Stimulated activated CD4-positive, alpha-beta T cell treated with anti-CD3 and anti-CD28 coated beads, Interleukin-2, amount 100 ng/mL, for 24 hours (primary cell): ENCODE results near the gene ANK2.

Experiments
- DNase-seq, 2 donors: peaks; one replicate each; pipeline ENCODE4 v3.0.0-alpha.2; 2020

The ANK2 gene

GRCh38 chr4:113293043-113293560 is 243.6 kb downstream of the ANK2 start:
- no peak for DNase-seq

GRCh38 chr4:113293674-113294073 is 244.2 kb downstream of the ANK2 start:
- DNase-seq: no peak

DNA sequence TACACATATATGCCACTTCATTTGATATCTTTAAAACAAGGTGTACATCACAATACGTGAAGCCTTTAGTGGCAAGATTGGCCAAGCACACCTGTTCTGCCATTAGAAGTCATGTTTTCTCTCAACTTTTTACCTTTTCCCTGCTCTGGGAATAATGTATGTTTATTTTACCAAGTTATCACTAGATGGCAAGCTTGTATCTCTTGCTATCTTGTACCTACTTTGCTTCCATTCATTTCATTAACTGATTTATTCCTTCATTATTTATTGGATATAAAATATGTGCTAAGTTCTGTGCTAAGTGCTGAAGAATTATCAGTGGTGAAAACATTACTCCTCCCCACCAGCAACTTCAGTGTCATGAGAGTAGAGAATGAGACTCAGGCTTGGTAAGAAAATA is 245.5 kb downstream of the ANK2 start:
- DNase-seq: no peak

DNA sequence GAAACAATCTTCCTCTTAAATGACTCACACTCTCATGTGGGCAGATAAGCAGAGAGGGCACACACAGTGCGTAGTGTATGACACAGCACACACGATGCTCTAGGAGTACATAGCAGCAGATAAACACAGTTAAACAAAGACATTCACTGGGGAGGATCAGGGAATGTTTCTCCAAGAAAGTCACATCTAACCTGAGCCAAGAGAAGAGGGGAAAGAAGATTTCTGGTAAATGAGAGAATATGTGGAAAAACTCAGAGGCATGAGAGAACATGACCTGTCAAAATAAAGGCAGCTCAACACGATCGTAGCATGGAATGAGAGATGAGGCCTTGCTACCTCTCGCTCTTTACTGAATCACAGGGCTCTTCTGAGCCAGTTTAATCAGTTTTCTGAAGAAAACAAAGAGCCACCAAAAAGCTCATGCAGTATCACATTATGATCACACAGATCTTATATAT is 251.0 kb downstream of the ANK2 start:
- no peak for DNase-seq

- DNase-seq: no peak
Observed at GRCh38 chr4:113302051-113302450, 252.6 kb downstream of the ANK2 start.

DNA sequence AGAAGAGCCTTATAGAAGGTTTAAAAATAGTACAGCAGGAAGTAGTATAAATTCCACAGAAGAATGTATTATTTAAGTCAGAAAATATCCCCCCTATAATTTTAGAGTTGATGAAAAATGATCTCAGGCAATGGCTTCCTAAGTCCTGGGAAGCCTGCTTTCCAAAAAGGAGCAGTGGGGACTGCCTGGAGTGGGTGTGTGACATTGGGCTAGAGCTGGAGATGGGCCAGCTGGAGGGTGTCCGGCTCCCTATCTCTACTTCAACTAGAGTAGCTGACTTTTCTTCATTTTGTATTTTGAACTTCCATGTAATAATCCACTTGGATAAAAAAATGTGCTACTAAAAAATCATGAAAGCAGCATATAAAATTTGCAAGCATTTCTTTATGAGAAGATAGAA is 253.9 kb downstream of the ANK2 start:
- no peak for DNase-seq

- no peak for DNase-seq
Observed at GRCh38 chr4:113311047-113311446, 261.6 kb downstream of the ANK2 start.

DNA sequence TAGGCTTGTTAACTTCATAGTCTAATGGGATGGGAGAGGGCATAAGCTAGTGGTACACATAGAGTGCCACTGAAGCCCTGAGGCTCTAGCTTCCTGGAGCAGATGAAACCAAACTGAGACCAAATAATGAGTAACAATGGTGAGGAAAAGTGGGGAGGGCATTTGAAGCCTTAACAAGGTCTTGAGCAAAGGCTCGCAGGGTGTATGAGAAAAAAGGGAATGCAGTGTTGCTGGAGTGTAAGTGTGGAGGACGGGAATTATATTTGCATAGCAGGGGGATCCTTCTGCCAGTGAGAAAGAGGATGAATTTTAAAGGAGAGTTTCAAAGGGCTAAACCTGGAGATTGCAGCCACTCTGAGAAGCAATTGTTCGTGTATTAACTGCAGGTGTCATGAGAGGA is 263.1 kb downstream of the ANK2 start:
- DNase-seq: no peak

GRCh38 chr4:113314426-113314825 is 265.0 kb downstream of the ANK2 start:
- no peak for DNase-seq

DNA sequence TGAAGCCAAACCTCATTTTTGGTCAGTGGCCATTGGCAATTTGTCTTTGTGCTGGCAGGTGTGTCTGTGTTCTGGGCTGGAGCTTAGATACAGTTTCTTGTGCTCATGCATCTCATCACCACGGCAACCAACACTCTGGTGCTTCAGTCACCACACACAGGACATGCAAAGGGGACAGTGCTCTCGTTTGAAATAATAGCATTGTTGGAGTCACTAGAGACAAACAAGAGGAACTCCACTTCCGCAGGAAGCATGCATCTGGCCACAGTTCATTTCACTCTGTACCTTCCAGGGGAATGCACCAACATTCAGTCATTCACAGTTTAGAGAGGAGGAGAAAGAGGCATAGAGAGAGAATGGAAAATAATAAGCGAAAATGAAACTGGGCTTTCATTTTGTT is 267.4 kb downstream of the ANK2 start:
- DNase-seq: peak in 1 of 2 donors; percentile 3

- no peak for DNase-seq
Observed at GRCh38 chr4:113317523-113317922, 268.1 kb downstream of the ANK2 start.

DNA sequence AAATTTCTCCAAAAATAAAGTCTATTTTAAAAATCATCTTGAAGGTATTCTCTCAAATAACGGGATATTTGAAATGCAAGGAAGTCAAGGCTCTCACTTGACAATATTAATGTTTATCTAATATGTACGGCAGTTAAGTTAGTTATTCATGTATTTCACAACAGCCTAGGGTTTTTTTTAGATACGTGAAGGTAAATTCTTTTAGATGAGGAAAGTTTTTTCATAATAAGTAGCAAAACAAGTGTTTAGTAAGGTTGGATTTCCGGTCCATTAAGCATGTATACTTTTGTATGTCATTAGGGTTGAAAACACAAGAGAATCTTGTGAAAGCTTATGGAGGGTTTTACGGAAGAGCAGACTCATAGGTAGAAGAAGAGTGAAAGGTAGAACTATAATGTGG is 273.3 kb downstream of the ANK2 start:
- DNase-seq: no peak

GRCh38 chr4:113325876-113326615 is 276.6 kb downstream of the ANK2 start:
- peak in 1 of 2 donors; percentile 6 for DNase-seq

DNA sequence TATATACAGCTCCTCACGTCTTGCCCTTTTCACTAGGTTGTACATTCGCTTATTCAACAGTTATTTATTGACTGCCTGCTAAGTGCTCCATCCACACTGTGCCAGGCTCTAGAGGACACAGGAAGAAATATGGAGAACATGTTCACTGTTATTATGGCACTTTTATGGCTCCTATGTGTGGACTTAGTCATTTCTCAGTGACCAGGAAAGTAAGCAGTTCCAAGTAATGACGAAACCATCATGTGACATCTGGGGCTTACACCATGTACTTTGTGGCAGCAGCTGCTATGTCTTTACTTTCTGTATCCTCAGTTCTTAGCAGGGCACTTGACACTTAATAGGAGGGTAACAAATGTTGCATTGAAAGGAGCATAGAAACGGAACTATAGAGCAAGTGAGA is 278.0 kb downstream of the ANK2 start:
- DNase-seq: no peak

DNA sequence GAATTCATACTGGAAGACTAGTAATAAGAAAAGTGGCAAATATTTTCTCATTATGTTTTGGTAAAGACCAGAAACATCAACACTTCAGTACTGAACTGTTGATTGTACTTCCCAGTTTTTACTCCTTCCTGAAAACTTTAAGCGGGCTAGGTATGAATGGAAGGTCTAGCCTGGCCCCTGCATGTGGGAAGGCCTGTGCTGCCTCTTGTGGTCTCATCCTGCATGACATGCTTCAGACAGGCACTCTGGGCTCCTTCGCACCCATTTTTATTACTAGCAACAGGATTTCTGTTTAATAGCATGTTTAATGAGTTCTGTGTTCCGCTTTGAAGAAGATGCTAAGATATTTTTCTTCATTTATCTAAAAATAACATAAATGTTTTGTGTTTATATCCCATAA is 279.1 kb downstream of the ANK2 start:
- DNase-seq: peak in 1 of 2 donors; percentile 11

GRCh38 chr4:113330200-113330599 is 280.7 kb downstream of the ANK2 start:
- no peak for DNase-seq

GRCh38 chr4:113331811-113332210 is 282.4 kb downstream of the ANK2 start:
- no peak for DNase-seq

DNA sequence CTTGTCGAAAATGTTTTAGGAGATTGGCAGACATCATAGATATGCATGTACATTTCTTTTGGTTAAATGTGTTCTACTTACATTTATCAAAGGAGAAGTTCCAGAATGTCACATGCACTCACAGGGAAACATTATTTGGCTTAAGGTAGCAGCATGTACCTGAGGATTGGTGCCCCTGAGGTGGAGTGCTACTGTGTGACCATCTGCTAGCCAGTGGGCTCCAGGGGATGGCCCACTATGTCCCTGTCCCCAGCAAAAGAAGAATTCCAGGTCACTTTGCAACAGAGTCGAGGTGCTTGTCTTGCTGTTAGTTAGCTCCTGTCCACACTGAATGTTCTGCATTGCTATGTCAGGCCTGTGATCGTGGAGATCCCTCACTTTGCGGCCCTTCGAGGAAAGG is 283.2 kb downstream of the ANK2 start:
- DNase-seq: no peak

- DNase-seq: no peak
Observed at GRCh38 chr4:113335746-113336145, 286.3 kb downstream of the ANK2 start.

DNA sequence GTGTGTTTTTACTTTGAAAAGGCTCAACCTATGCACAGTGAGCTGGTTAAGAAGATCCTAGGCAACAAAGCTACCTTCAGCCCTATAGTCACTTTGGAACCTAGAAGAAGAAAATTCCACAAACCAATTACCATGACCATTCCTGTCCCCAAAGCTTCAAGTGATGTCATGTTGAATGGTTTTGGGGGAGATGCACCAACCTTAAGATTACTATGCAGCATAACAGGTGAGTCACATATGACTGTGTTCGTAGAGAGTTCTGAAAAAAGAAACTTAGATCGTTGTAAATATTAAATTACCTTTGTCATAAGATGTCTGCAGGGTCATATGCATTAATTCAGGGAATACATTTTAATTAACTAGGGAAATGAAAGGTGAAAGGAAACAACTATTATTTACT is 287.1 kb downstream of the ANK2 start:
- DNase-seq: no peak

GRCh38 chr4:113339430-113339813 is 290.0 kb downstream of the ANK2 start:
- DNase-seq: no peak

- DNase-seq: no peak
Observed at GRCh38 chr4:113344100-113344499, 294.6 kb downstream of the ANK2 start.

GRCh38 chr4:113347245-113347644 is 297.8 kb downstream of the ANK2 start:
- no peak for DNase-seq

GRCh38 chr4:113349430-113349829 is 300.0 kb downstream of the ANK2 start:
- no peak for DNase-seq

DNA sequence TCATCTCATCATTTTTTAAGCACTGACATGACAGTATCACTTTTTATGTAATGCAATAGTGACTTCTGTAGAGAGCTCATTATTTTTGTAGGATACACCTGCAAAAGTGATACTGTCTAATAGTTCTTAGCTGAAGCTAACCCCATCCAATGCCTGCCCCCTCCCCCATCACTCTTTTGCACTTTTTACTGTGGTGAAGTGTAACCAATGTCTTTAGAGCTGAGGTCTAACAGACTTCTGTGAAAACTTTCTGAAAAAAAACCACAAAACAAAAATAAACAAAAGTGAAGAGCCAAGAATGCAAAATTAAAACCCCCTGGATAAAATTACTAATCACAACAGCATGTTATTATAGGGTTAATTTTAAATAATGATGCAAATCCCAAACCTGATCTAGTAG is 301.1 kb downstream of the ANK2 start:
- DNase-seq: no peak
